Adipose tissue (tissue), 3 donors: ENCODE data around the gene CETP. TPM values are rescaled to one million over a fixed set of nuclear protein-coding genes. Genes with fewer than 3 reads are reported as not detected.
"Not testable (repeated sequence)": the region's sequence is repeated elsewhere in the genome, so short reads cannot be mapped to it uniquely, and the experiment has no call there.

ENCODE experiments used
- H3K27ac ChIP-seq: one replicate; pipeline ENCODE4 v1.5.1; 2013; ENCODE audit warnings: low read depth, low read length
- WGBS, 3 donors: extraction: QIAGEN DNeasy Blood & Tissue Kit; methylation state at CpG; one replicate each; pipeline ENCODE4 v1.1.7; 2013; 5-methylcytosine and 5-hydroxymethylcytosine counted together
- polyA plus RNA-seq, 3 donors: library from polyadenylated mRNA; stranded (reverse); fragments of 200-250 nt; gene quantifications; one replicate each; pipeline ENCODE4 v1.2.3, GENCODE V29; 2013
- donor health status: healthy with polysubstance abuse.
- donor health status: Bipolar disorder and iron deficiency.
- donor health status: healthy.

The CETP gene
- polyA plus RNA-seq, 3 donors: 0.39 to 2.8 (median 0.89) TPM

- WGBS, 3 donors: 74 to 87% (median 78%) methylated on average over 22 of the region's 22 CpGs
- H3K27ac ChIP-seq: no peak overlapping the region
Measured at GRCh38 chr16:57003439-57004386, 42.0 kb downstream of the CETP start.

- WGBS, 3 donors: 72 to 86% (median 82%) methylated on average over 15 of the region's 15 CpGs
- H3K27ac ChIP-seq: no peak overlapping the region
Measured at GRCh38 chr16:57004387-57005250, 42.9 kb downstream of the CETP start.

GRCh38 chr16:57005597-57005996, 43.8 kb downstream of the CETP start:
- H3K27ac ChIP-seq: not testable (repeated sequence)
- WGBS, 3 donors: 66 to 83% (median 66%) methylated on average over 2 of the region's 2 CpGs

GRCh38 chr16:57007050-57007449, 45.3 kb downstream of the CETP start:
- 71 to 85% (median 75%) methylated on average over 5 of the region's 5 CpGs for WGBS, 3 donors
- H3K27ac ChIP-seq: no peak overlapping the region

GRCh38 chr16:57007530-57007929, 45.8 kb downstream of the CETP start:
- H3K27ac ChIP-seq: no peak overlapping the region
- 88 to 93% (median 90%) methylated on average over 3 of the region's 3 CpGs for WGBS, 3 donors

- H3K27ac ChIP-seq: no peak overlapping the region
- WGBS, 3 donors: 96 to 100% (median 98%) methylated on average over 1 of the region's 1 CpG
Measured at GRCh38 chr16:57008440-57008839, 46.7 kb downstream of the CETP start.

GRCh38 chr16:57009643-57010170, 48.0 kb downstream of the CETP start:
- 89 to 97% (median 94%) methylated on average over 2 of the region's 2 CpGs for WGBS, 3 donors
- H3K27ac ChIP-seq: no peak overlapping the region

GRCh38 chr16:57012353-57012752, 50.6 kb downstream of the CETP start:
- WGBS, 3 donors: 91 to 94% (median 94%) methylated on average over 13 of the region's 13 CpGs

GRCh38 chr16:57013229-57013628, 51.5 kb downstream of the CETP start:
- no peak overlapping the region for H3K27ac ChIP-seq
- WGBS, 3 donors: 76 to 84% (median 77%) methylated on average over 2 of the region's 2 CpGs

More at GRCh38 chr16:57012353-57012752, 50.6 kb downstream of the CETP start:
- no peak overlapping the region for H3K27ac ChIP-seq

GRCh38 chr16:57013902-57014301, 52.2 kb downstream of the CETP start:
- H3K27ac ChIP-seq: no peak overlapping the region
- 74 to 81% (median 78%) methylated on average over 2 of the region's 2 CpGs for WGBS, 3 donors

GRCh38 chr16:57016301-57016700, 54.6 kb downstream of the CETP start:
- no peak overlapping the region for H3K27ac ChIP-seq
- WGBS, 3 donors: 87 to 94% (median 94%) methylated on average over 6 of the region's 6 CpGs

GRCh38 chr16:57016831-57017230, 55.1 kb downstream of the CETP start:
- 89 to 96% (median 95%) methylated on average over 6 of the region's 6 CpGs for WGBS, 3 donors
- no peak overlapping the region for H3K27ac ChIP-seq

- 25 to 83% (median 46%) methylated on average over 1 of the region's 1 CpG for WGBS, 3 donors
- H3K27ac ChIP-seq: no peak overlapping the region
Measured at GRCh38 chr16:57017251-57017650, 55.5 kb downstream of the CETP start.

- no peak overlapping the region for H3K27ac ChIP-seq
- 43 to 92% (median 86%) methylated on average over 2 of the region's 2 CpGs for WGBS, 3 donors
Measured at GRCh38 chr16:57019746-57020145, 58.0 kb downstream of the CETP start.

- WGBS, 3 donors: 87 to 94% (median 93%) methylated on average over 8 of the region's 8 CpGs
- no peak overlapping the region for H3K27ac ChIP-seq
Measured at GRCh38 chr16:57020651-57021050, 58.9 kb downstream of the CETP start.

- WGBS, 3 donors: 94 to 96% (median 96%) methylated on average over 6 of the region's 6 CpGs
- H3K27ac ChIP-seq: no peak overlapping the region
Measured at GRCh38 chr16:57021757-57022156, 60.0 kb downstream of the CETP start.

- 87 to 96% (median 92%) methylated on average over 7 of the region's 7 CpGs for WGBS, 3 donors
- H3K27ac ChIP-seq: no peak overlapping the region
Measured at GRCh38 chr16:57022445-57022844, 60.7 kb downstream of the CETP start.

- H3K27ac ChIP-seq: no peak overlapping the region
Measured at GRCh38 chr16:57023541-57024249, 61.9 kb downstream of the CETP start.

More at GRCh38 chr16:57023541-57024249, 61.9 kb downstream of the CETP start:
- WGBS, 3 donors: 86 to 87% (median 87%) methylated on average over 8 of the region's 8 CpGs
